ENCODE data around the gene SRRM1.
"Not testable (repeated sequence)": the region's sequence is repeated elsewhere in the genome, so short reads cannot be mapped to it uniquely, and the experiment has no call there.

SRRM1 gene

GRCh38 chr1:24694380-24694843 lies 51.3 kb downstream of the SRRM1 start:
- peak in 1 of 2 donors; percentile 30 for ATAC-seq

GRCh38 chr1:24695202-24695974 lies 52.3 kb downstream of the SRRM1 start:
- no peak for ATAC-seq

- no peak for ATAC-seq
Observed at GRCh38 chr1:24696041-24696755, 53.1 kb downstream of the SRRM1 start.

GRCh38 chr1:24696756-24697330 lies 53.7 kb downstream of the SRRM1 start:
- no peak for ATAC-seq

GRCh38 chr1:24697453-24698001 lies 54.4 kb downstream of the SRRM1 start:
- not testable (repeated sequence) for ATAC-seq

- ATAC-seq, result not testable (repeated sequence)
Observed at GRCh38 chr1:24698326-24698725, 55.2 kb downstream of the SRRM1 start.

GRCh38 chr1:24699628-24700027 lies 56.5 kb downstream of the SRRM1 start:
- no peak for ATAC-seq

- no peak for ATAC-seq
Observed at GRCh38 chr1:24702511-24703293, 59.6 kb downstream of the SRRM1 start.

- no peak for ATAC-seq
Observed at GRCh38 chr1:24704411-24705259, 61.5 kb downstream of the SRRM1 start.

- ATAC-seq, result peak; percentile 32 to 55
Observed at GRCh38 chr1:24705260-24706073, 62.4 kb downstream of the SRRM1 start.

GRCh38 chr1:24706074-24706389 lies 62.9 kb downstream of the SRRM1 start:
- not testable (repeated sequence) for ATAC-seq

- ATAC-seq, result no peak
Observed at GRCh38 chr1:24707687-24708086, 64.6 kb downstream of the SRRM1 start.

- ATAC-seq, result no peak
Observed at GRCh38 chr1:24708938-24709337, 65.8 kb downstream of the SRRM1 start.

GRCh38 chr1:24709791-24710441 lies 66.8 kb downstream of the SRRM1 start:
- ATAC-seq, result no peak

- no peak for ATAC-seq
Observed at GRCh38 chr1:24711329-24711728, 68.2 kb downstream of the SRRM1 start.

- ATAC-seq, result no peak
Observed at GRCh38 chr1:24713176-24713575, 70.1 kb downstream of the SRRM1 start.

GRCh38 chr1:24713736-24714135 lies 70.6 kb downstream of the SRRM1 start:
- no peak for ATAC-seq

- ATAC-seq, result peak; percentile 44 to 48
Observed at GRCh38 chr1:24714859-24715520, 71.9 kb downstream of the SRRM1 start.

GRCh38 chr1:24715658-24716057 lies 72.6 kb downstream of the SRRM1 start:
- no peak for ATAC-seq
